NCI-H2171 (cell line): ENCODE measurements around the gene PTPRD.

Source experiments
- DNase-seq: peaks from one replicate; lab custom pipeline; 2025; lab: John Stamatoyannopoulos, UW

The PTPRD gene

DNA sequence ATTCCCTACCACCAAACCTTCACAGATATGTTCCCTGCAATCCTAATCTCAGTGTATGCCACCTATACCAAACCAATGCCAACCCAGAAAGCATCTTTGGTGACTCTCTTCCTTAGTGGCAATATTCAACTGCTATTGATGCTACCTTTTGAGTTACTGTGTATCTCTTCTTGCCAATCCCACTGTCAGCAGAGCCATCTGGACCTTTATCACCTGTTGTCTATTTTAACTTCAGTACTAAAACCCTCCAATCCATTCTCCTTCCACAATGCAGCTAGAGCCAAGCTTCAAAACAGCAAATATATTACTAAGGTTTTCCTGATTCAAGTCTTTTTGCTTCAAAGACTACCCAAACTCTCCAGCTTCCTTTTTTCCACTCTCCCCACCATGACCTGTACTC is 2036.1 kb downstream of the PTPRD start:
- DNase-seq: no peak

DNA sequence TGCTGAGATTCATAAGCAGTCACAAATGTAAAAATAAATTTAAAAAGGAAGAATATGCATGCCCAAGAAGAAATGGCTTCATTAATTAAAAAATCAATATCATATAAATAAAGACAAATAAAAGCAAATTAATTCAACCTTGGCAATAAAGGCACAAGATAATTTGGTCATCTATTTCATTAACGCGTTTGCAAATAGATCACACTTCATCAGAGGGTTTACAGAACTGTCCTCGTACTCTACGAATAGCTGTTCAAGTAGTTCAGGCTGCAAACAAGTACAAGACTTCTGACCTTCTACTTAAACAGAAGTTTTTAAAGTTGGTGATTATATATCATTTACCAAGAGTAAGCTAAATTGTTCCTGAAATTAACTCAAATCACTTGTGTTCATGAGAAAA is 2038.0 kb downstream of the PTPRD start:
- no peak for DNase-seq

DNA sequence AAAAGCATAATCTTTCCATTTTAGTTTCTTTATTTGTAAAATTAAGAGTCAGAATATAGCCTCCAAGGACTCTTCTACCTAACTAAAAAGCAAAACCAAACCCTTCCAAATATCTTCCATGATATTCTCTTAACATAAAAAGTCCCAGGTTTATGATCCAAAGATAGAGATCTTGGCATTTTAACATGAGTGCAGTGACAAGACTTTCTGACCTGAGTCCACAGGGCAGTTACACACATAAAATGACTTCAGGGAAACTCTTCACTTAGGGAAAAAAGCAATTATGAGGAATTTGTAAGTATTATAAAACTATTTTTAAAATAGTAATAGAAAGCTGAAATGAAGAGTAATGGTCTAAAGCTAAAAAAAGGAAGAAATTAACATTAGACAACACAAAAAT is 2040.6 kb downstream of the PTPRD start:
- DNase-seq: no peak

DNA sequence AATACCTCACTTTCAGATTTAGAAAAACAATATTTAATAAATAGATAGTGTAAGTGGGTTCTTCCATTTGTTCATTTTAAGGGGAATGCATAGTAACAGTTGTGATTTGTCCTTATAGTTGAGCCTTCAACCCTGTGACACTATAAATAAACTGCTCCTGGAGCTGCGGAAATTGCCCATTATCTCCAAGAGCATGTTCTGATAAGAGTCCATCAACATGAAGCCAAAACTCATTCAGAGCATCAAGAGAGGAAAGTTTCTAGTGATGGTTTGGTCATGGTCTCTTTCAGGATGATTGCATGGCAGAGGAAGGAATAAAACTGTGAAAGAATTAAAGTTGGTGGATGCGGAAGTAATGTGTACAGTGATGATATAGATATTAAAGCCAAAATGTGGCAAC is 2041.2 kb downstream of the PTPRD start:
- no peak for DNase-seq

DNA sequence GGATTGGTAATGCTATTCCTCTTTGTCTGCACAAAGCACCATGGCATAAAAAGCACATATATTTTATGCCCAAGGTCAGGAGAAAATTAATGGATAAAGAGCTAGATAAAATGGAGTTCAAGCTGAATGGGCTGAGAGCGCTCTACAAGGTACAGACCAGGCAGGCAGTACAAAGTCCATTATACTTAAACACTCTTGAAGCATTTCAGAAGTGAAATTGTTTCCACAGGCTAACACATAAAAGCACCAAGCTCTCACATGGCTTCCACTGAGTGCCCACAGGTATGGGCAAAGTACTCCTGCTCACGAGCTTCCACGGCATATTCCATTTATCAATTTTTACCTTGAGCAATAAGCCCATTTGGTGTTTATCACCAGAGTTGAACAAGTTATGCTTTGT is 2042.0 kb downstream of the PTPRD start:
- no peak for DNase-seq

DNA sequence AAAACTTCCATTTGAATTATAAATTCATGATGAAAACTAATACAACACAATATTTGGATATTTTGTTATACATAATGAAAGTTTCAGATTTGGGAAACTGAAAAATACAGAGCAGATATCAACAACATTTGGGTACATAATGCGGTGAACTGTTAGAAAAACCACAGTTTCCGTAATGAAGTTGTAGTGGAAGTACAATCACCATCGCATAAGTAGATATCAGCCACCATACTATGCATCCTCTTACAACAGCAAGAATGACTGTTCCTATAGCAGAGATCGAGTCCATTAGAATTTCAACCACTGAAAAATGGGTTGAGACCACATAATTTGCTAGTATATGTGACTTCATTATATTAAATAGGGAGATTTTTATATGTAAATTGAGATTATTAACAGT is 2043.0 kb downstream of the PTPRD start:
- no peak for DNase-seq

DNA sequence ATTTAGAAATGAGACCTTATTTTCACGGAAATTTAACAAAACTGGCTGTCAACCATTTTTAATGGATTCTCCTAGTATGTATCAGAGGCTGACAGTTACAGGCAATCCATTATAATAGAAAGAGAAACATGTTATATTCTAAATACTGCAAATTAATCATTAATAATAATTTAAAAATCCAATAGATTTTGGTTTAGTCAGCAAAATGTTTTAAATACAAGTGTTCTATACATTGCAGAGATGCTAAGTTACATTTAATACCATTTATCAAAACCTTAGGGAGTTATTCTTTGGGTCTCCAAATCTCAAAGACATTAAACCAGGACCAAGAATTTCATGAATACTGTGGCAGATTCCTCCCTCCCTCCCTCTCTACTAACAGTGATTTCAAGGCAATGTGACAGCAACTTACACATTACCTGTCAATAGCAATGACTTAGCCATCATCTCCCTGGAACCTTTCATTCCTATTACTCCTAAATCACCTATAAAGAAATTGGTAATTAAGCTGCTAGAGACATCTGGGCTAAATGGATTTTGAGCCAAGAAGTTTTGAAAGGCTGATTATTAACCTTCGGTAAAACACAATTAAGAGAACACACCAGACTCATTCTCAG is 2044.7 kb downstream of the PTPRD start:
- no peak for DNase-seq

DNA sequence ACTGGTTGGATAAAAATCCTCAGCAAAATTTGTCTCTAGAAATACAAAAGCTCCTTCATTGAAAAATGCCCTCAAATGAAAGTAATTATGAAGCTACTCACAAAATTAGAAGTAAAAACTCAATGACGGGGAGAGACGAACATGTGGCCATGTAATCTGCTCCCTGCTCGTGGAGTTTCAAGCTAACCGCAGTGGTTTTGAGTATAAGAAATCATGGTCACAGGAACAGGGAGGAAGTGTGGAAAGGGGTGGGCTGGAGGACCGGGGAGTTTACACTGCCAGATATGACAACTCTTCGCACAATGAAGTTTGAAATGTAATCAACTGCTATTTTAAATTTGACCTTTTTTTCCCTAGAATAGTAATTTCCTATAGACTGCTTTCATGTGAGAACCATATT is 2047.8 kb downstream of the PTPRD start:
- no peak for DNase-seq

DNA sequence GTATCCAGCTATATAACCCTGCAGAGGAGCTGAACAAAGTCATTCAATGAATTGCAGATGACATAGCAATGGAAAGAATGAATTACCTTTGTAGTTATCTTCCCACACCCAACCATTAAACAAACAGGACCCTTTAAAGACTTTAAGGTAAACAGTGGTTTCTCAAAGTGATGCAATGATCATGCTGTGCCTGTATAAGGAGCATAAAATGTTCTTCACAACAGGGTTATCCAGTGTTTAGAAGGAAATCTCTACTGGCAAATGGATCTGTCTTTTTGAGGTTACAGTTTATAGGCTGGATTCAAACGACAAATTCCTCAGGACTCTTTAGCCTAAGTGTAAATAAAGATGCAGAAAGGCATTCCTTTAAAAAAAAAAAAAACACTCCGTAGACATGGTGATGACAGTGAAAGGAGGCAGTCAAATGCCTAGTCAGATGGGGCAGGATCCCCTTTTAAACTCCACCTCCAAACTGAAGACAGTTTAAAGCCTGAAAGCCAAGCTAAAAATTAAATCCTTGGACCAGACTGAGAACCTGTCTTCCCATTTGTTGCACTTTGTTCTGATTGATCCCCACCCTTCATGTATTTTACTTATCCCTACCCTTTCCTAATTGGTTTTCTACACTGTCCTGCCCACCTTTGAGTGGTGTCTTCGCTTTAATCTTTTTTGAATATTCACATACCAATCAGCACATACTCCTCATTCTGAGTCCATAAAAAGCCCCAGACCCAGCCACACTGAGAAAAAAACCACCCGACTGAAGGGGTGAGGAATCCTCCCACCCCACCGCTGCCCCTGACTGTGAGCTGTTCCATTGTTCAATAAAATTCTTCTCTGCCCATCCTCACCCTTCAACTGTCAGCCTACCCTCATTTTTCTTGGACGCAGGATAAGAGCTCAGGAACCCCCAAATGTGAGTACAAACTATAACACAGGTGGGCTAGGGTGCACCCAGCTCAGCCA is 2052.0 kb downstream of the PTPRD start:
- DNase-seq: no peak

DNA sequence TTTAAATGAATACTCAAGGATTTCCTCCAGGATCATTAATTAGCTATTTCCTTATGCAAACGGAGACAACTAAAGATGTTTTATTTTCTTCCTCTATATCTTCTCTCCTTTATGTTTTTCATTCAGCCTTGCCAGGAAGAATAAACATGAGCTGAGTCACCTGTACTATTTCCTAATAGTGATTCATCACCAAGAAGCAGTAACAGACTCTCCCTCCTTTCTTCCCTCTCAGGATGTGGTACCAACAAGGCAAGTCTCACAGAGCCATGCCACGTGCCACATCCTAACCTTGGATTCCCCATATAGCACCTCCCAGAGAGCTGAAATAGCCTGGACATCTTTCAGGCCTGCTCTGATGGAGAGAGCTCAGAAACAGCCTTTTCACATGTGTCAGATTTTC is 2054.6 kb downstream of the PTPRD start:
- no peak for DNase-seq

DNA sequence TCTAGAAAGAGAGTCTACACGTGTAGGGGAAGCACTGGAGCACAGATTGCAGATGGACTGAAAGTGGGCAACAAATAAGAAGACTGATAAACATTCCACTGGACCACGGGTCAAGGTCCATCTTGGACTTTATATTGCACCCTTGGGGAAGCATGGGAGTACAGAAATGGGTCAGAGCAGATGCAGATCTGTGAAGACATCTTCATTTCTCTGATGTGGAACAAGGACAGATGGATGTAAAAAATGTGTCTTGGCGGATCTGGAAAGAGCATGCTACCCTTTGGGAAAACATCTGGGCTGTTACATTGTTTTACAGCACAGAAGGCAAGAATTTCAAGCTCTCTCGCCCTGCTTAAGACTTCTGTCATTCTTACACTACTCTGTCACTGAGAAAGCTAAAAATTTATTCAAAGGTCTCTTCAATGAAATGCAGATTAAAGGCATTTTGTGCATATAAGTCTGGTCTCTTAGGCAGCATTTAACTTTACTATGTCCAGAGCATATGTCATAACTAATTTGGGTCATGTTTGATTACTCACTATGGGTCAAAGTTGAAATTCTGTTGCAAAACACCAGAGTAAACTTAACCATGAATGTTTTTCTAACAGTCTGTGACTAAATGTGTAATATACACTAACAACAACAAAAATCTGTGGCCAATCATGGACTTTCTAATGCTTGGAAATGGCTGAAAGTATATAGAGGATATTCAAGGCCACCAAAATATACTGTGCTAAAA is 2056.9 kb downstream of the PTPRD start:
- no peak for DNase-seq

DNA sequence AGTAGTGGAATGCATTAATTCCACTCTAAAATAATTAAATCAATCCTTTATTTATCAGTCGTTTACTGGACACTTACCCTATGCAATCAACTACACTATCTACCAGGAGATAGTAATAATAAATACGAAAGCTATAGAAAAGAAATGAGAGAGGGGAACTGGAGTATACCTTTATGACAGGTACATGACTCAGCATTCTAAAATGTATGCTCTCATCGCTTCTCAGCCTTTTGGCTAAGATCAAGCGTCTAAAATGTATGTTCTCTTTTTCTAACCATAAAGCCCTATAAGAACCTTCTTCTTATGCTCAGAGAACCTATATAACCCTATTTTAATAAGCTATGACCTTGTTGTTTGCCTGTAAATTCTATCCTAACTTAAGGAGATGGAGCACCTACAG is 2059.4 kb downstream of the PTPRD start:
- DNase-seq: no peak

DNA sequence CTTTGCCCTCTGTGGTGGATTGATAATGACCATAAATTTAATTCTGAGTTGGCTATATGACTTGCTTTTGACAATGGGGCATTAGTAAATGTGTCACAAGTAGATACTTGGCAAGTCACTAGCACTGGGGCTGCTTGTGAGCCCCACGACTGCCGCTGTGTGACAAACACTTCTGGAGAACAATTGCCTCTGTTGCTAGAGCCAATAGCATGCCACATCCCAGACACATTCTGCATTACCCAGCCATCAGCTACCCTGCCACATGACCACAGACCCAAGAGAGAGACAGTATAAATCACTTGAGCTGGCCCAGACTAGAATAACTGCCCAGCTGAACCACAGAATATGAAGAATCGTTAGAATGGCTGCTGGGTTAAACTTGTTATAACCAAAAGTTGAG is 2060.1 kb downstream of the PTPRD start:
- no peak for DNase-seq

DNA sequence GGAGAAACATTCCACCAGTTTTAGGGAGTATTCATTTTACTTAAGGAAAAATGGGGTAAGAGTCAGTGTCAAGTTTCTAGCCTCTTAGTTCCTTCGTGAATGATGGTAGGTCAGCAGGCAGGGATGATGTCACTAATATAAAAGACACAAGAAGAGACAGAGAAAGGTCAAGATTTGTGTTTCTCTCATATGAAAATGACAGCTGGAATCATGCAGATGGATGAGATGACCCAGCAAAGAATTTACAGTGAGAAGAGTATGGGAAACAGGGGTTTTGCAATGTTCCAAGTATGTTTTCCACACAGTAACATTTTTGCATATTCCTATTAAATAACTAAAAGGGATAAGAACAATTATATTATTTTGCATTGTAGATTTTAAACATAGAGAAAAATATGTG is 2063.6 kb downstream of the PTPRD start:
- DNase-seq: no peak

DNA sequence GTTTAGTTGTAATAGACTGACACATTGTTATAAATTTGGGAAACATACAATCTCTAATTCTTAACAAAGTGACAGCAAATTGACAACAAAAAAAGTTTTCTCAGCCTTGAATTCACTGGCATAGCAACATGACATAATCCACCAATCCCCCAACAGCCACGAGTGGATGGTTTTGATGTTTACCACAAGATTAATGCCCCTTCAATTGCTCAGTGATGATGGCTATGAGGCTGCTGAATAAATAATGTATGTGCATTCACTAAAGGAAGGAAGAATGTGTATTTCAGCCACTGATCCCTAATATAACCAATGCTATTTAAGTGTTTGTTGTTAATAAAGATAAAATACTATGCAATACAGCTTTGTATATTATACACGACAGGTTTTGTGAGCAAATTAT is 2069.6 kb downstream of the PTPRD start:
- no peak for DNase-seq

DNA sequence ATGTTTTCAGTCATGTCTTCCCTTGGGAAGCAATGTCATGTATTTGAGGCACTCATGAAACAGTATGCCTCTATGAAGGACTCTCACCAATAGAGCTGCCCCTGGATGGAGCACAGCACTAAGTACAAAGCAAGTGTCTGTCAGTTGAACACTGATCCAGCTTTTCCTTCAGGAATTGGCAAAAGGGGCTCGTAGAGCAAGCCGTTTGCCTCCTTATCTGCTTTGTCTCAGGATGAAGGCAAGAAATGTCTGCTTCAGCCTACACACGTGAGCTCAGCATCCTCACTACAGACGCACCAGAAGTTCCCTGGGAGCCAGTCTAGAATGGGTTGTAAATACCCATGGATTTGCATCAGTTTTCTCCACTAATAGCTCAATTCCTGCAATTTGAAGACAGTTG is 2070.3 kb downstream of the PTPRD start:
- no peak for DNase-seq

DNA sequence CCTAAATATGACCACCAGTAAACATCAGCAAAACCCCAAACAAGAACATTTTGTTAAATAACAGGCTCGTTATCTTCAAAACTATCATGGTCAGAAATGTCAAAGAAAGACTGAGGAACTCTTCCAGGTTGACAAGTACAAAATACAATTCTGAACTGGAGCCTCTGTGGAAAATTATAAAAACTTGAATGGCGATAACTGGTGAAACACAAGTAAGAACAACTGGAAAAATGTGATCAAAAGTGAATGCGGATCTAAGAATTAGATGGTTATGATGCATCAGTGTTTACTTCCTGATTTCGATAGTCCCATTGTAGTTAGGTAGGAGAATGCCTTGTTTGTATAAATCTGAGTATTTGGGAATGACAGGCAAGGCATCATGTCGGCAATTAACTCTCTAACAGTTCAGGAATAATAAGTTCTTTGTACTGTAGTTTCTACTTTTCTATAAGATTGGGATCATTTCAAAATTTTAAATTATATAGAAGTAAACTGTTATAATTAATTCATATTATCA is 2073.1 kb downstream of the PTPRD start:
- DNase-seq: no peak

DNA sequence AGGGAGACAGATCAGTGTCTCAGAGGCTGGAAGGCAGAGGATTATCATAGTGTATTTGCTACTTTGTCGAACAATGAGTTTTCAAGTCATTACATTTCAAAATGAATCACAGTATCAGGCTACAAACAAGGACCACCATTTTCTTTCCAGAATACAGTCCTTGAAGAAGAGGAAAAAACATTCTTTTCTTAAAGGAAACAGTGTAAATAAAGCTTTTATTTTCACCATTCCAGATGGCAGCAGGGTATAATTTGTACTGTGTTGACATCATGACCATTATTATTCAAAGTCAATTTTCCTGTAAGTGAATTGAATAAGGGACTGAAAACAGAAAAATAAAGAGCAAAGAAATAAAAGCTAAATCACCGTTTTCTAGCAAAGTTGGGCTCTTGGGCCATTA is 2076.0 kb downstream of the PTPRD start:
- DNase-seq: no peak

DNA sequence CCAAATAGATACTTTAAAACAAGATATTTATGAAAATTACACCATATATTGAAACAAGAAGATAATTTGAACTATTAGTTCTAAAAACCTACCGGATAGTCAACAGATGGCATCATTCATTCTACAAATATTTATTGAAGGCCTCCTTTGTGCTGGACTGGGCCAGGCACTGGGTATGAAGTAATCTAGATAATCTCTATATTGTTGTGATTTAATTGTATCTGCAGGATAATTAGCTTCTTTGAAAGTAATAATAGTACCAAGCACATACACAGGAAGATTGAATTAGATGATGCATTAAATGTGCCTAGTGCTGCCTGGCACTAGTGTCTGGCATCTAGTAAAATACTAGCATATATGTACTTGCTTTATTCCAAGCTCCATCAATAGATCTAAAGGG is 2078.0 kb downstream of the PTPRD start:
- no peak for DNase-seq

DNA sequence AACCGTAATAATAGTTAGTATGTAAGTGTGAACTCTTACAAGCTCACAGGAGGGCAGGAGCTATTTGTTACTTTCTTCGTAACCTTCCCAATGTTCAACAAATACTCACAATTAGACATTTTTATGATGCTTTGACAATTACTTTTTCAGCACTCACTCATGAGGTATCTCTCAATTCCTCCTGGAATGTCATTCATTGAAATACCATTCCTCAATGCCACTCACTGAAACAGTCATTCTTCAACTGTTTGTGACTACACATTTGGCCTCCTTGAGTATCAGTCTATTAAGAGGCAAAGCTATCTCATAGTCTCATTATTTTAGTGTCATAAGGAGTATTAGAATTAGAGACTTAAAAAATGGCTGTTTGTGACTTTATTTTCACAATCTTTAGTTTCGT is 2079.1 kb downstream of the PTPRD start:
- no peak for DNase-seq

DNA sequence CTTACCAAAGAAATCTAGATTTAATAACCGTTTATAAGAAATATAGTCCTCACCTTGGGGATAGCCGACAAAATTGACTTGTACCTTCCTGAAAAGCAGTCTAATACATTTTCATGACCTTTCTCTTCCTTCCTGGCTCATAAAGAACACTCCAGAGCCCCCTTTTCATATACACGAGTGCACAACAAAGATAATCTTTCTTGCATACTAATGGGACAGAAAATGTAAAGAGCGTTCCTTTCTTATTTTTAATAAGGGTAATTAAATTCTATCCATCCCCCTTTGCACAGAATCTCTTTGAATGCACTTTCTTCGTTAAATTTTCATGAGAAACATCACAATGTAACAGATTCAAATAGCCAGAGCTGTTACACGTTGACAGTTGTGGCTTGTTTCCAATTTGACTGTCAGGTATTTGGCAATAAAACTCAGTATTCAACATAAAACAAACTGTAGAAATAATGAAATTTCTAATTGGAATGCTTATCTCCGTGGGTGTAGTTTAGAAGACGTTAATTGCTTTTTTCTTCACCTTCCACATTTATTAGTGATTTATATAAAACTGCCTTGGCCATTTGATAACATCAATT is 2080.9 kb downstream of the PTPRD start:
- no peak for DNase-seq

DNA sequence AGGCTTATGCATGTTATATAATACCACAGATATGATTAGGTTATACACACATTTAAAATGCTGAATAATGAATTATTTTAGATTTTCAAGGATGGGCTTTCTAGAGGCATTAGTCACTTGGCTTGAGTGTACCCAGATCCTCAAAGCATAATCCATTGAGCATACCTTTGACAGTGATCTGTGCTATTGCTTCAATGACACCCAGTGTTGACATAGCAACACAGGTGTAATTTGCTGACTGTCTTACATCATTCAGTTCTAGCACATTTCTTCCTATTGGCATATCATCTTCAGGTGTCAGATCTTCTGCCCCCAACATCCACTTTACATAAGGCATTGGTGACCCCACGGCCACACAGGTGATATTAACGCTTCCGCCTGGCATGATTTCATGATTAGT is 2091.7 kb downstream of the PTPRD start:
- DNase-seq: no peak
